Loucy (cell line): ENCODE data around the gene RTL10.

Experiments
- H2AFZ ChIP-seq: fragments of 200-600 bp; sonication (generic); 2 replicates; pipeline ENCODE4 v1.6.0; 2016; ENCODE audit warnings: antibody characterized with exemption, mild to moderate bottlenecking, low read length, moderate library complexity
- H3F3A ChIP-seq: fragments of 200-600 bp; 2 replicates; pipeline ENCODE4 v1.6.0; 2016; ENCODE audit warnings: antibody characterized with exemption, low read depth, mild to moderate bottlenecking
- H3K27me3 ChIP-seq: fragments of 200-600 bp; sonication (generic); 2 replicates; pipeline ENCODE4 v1.6.1; 2014; ENCODE audit warnings: low read length, mild to moderate bottlenecking; ENCODE audit not compliant: insufficient read depth, poor library complexity, severe bottlenecking
- H3K36me3 ChIP-seq: fragments of 200-600 bp; sonication (generic); 2 replicates; pipeline ENCODE4 v1.6.1; 2016; ENCODE audit warnings: low read length; ENCODE audit not compliant: insufficient read depth
- H3K4me1 ChIP-seq: fragments of 200-600 bp; sonication (generic); 2 replicates; pipeline ENCODE4 v1.5.1; 2014; ENCODE audit warnings: low read length, mild to moderate bottlenecking; ENCODE audit not compliant: insufficient read depth, poor library complexity, severe bottlenecking
- H3K4me2 ChIP-seq: fragments of 200-600 bp; sonication (generic); 2 replicates; pipeline ENCODE4 v1.6.0; 2014; ENCODE audit warnings: antibody characterized with exemption, low read length, low read depth, mild to moderate bottlenecking; ENCODE audit not compliant: poor library complexity, severe bottlenecking
- H3K4me3 ChIP-seq: fragments of 200-600 bp; sonication (generic); 2 replicates; pipeline ENCODE4 v1.5.1; 2014; ENCODE audit warnings: low read length, mild to moderate bottlenecking, mixed read lengths; ENCODE audit not compliant: poor library complexity, severe bottlenecking
- H3K79me2 ChIP-seq: fragments of 200-600 bp; sonication (generic); 2 replicates; pipeline ENCODE4 v1.6.1; 2014; ENCODE audit warnings: low read length; ENCODE audit not compliant: insufficient read depth
- H3K9ac ChIP-seq: fragments of 200-600 bp; sonication (generic); 2 replicates; pipeline ENCODE4 v1.6.0; 2014; ENCODE audit warnings: mild to moderate bottlenecking, low read depth, low read length, moderate library complexity; ENCODE audit not compliant: poor library complexity, severe bottlenecking
- H3K9me2 ChIP-seq: fragments of 200-600 bp; sonication (generic); replicated peaks from 2 replicates; pipeline ENCODE4 v1.6.1; 2016; ENCODE audit warnings: low read depth, low read length, mixed read lengths
- H3K9me3 ChIP-seq: fragments of 200-600 bp; sonication (generic); 2 replicates; pipeline ENCODE4 v1.6.1; 2014; ENCODE audit warnings: mild to moderate bottlenecking, antibody characterized with exemption, low read length, low read depth; ENCODE audit not compliant: insufficient read depth
- H4K20me1 ChIP-seq: fragments of 200-600 bp; sonication (generic); 2 replicates; pipeline ENCODE4 v1.6.0; 2014; ENCODE audit warnings: antibody characterized with exemption, low read length, mild to moderate bottlenecking; ENCODE audit not compliant: insufficient read depth, poor library complexity, severe bottlenecking
- EZH2phosphoT487 ChIP-seq: fragments of 200-600 bp; IDR thresholded peaks from 2 replicates; pipeline ENCODE4 v1.6.1; 2018; ENCODE audit warnings: antibody characterized with exemption, mild to moderate bottlenecking, moderate library complexity, borderline replicate concordance
- TF ChIP-seq, protein P1 (sequence below): fragments of 200-600 bp; sonication (generic); conservative IDR thresholded peaks from 2 replicates; pipeline ENCODE4 v1.5.1; 2014; ENCODE audit warnings: mild to moderate bottlenecking, antibody characterized with exemption, low read length

RTL10 gene

DNA sequence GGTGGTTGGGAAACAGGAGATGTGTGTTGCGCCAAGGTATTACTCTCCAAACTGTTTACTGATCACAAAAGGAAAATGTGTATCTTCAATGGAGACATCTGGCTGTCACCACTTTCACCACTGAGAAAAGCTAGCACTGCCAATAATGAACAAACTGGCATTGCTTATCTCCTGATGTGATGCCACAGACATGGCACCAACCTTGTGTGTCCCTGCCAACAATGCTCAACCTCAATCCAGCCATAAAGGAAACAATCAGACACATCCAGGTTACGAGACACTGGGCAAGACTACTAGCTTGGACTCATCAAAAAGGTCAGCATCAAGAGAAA lies 28.1 kb downstream of the RTL10 start:
- no peak overlapping the region for H3K4me2 ChIP-seq
- no peaks in the 10 kb centered on the region for H3K9me2 ChIP-seq
- no peak for TF ChIP-seq EZH2phosphoT487
- TF ChIP-seq, protein P1, sequence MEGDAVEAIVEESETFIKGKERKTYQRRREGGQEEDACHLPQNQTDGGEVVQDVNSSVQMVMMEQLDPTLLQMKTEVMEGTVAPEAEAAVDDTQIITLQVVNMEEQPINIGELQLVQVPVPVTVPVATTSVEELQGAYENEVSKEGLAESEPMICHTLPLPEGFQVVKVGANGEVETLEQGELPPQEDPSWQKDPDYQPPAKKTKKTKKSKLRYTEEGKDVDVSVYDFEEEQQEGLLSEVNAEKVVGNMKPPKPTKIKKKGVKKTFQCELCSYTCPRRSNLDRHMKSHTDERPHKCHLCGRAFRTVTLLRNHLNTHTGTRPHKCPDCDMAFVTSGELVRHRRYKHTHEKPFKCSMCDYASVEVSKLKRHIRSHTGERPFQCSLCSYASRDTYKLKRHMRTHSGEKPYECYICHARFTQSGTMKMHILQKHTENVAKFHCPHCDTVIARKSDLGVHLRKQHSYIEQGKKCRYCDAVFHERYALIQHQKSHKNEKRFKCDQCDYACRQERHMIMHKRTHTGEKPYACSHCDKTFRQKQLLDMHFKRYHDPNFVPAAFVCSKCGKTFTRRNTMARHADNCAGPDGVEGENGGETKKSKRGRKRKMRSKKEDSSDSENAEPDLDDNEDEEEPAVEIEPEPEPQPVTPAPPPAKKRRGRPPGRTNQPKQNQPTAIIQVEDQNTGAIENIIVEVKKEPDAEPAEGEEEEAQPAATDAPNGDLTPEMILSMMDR, result no peak
- no peaks in the 10 kb centered on the region for H3K9me3 ChIP-seq
- H3K4me1 ChIP-seq, result no peaks in the 10 kb centered on the region
- H4K20me1 ChIP-seq, result no peaks in the 10 kb centered on the region
- H3K9ac ChIP-seq, result no peak overlapping the region
- no peaks in the 10 kb centered on the region for H3F3A ChIP-seq
- H3K36me3 ChIP-seq, result no peaks in the 10 kb centered on the region
- H3K79me2 ChIP-seq, result no peaks in the 10 kb centered on the region
- no peak overlapping the region for H3K4me3 ChIP-seq
- no peaks in the 10 kb centered on the region for H3K27me3 ChIP-seq
- no peak overlapping the region for H2AFZ ChIP-seq

DNA sequence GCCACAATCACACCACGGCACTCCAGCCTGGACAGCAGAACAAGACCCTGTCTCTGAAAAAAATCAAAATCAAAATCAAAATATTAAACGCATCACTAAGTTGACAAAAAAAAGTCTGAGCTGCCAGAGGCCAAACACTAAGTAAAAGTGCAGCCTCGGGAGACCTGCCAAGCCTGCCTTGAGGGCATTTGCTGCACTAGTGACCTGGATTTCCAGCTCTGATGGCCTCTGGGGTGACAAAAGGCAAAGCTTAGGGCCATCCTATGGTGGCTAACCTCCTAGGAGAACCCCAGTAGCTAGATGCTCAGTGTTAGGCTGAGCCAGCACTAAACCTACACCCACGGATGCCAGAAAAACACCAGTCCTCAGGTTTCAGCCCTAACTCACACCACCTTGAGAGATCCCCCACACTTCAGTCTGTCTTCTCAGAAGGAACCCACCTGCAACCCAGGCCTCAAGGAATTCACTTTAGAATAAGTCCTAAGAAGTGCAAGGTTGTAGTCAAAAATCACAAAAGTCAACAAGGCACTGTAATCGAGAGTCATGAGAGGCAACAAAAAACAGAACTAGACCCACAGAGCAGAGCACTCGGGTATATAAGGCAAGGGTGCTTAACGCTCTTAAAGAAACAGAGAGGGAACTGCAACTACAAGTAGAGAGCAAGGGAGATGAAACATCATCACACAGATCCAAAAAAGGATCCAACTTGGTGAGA lies 28.6 kb downstream of the RTL10 start:
- H2AFZ ChIP-seq, result no peak overlapping the region
- no peak overlapping the region for H3K4me3 ChIP-seq
- no peaks in the 10 kb centered on the region for H4K20me1 ChIP-seq
- no peaks in the 10 kb centered on the region for H3K79me2 ChIP-seq
- no peaks in the 10 kb centered on the region for H3K9me3 ChIP-seq
- H3K4me2 ChIP-seq, result no peak overlapping the region
- TF ChIP-seq EZH2phosphoT487, result no peak
- TF ChIP-seq, protein P1, result no peak
- H3K9ac ChIP-seq, result no peak overlapping the region
- H3K9me2 ChIP-seq, result no peaks in the 10 kb centered on the region
- no peaks in the 10 kb centered on the region for H3K27me3 ChIP-seq
- no peaks in the 10 kb centered on the region for H3K36me3 ChIP-seq
- no peaks in the 10 kb centered on the region for H3K4me1 ChIP-seq
- no peaks in the 10 kb centered on the region for H3F3A ChIP-seq

GRCh38 chr22:19824926-19825339 lies 29.7 kb downstream of the RTL10 start:
- Histone ChIP-seq H3K9me2 (no peaks in the 10 kb centered on the region), H3K79me2 (no peaks in the 10 kb centered on the region), H2AFZ (no peak overlapping the region), H4K20me1 (no peaks in the 10 kb centered on the region), H3K4me1 (no peaks in the 10 kb centered on the region), H3F3A (no peaks in the 10 kb centered on the region), H3K4me2 (no peak overlapping the region), H3K36me3 (no peaks in the 10 kb centered on the region), H3K9ac (no peak overlapping the region), H3K9me3 (no peaks in the 10 kb centered on the region), H3K4me3 (no peak overlapping the region), H3K27me3 (no peaks in the 10 kb centered on the region)
- TF ChIP-seq EZH2phosphoT487, result no peak
- TF ChIP-seq, protein P1, result no peak
